GM21619 (cell line): Measurements from ENCODE around the gene CSPG4.
A peak's percentile ranks its signal among the peaks of the same experiment; 100 is the strongest.
"Not testable (repeated sequence)": the region's sequence is repeated elsewhere in the genome, so short reads cannot be mapped to it uniquely, and the experiment has no call there.

ENCODE experiments used
- ATAC-seq: cut with Tn5 transposase; IDR thresholded peaks from one replicate; pipeline ENCODE4 v1.9.1; 2021; ENCODE audit not compliant: unreplicated experiment

CSPG4 gene

GRCh38 chr15:75649848-75650247 lies 62.8 kb downstream of the CSPG4 start:
- no peak for ATAC-seq

- ATAC-seq, result no peak
These were observed 63.4 kb downstream of the CSPG4 start for GRCh38 chr15:75649045-75649761.

- no peak for ATAC-seq
These were observed 64.3 kb downstream of the CSPG4 start for GRCh38 chr15:75648156-75649000.

GRCh38 chr15:75647370-75648155 lies 65.1 kb downstream of the CSPG4 start, which contains the start of gene SNX33:
SNX33 (plus strand) TSS chr15:75647912; CDS start chr15:75649103, 1,191 bp downstream.
- ATAC-seq, result no peak

DNA sequence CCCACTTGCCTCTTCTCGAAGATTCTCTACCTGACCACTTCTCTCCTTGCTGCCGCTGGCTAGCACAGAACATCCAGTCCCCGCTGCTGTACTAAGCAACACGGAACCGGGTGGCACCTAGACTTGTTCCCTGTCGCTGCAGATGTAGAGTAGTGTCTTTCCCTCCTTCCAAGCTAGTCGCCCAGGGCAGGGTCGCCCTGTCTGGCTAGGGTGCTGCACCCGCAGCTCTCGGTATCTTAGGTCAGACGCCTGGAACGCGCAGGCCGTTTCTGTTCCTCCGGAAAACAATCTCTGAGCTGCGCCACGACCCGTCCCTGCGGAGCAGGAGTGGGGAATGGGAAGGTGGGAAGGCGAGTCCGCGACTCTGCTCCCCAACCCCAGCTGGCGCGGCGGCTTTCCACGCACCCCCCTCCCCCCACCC lies 65.7 kb downstream of the CSPG4 start:
- ATAC-seq, result no peak

DNA sequence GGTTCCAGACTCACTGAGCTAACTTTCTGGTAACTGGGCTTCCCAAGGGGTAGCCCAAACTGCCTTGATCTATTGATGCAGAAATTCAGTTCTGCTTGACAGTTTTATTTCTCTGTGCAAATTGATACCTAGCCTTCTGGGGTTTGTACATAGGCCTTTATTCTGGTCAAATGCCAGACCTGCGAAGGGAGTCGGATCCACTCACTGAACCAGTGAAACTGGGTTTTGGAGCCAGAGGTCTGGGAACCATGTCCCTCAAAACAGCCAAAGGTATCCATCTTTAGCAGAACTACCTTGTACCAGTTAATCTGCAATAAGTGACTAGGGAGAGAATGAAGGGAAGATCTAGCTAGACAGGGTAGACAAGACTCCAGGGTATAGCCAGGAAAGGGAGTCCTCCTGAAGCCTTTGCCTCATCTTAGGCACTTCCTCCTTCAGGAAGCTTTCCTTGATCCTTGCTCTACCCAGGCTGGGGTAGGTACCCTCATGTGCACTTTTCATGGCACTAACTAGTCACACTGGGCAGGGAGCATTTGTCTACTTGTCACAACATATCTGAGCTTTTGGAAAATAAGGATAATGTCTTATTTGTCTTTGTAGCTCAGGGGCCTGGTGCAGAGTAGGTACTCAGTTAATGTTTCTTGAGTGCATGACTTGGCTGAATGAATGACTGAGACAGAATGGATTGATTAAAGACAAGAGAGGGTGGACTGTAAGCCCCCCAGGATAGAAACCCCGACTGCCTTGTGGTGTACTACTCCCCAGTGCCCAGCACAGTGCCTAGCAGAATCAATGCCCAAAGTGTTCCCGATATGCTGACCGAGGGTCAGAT lies 66.3 kb downstream of the CSPG4 start:
- ATAC-seq, result no peak

DNA sequence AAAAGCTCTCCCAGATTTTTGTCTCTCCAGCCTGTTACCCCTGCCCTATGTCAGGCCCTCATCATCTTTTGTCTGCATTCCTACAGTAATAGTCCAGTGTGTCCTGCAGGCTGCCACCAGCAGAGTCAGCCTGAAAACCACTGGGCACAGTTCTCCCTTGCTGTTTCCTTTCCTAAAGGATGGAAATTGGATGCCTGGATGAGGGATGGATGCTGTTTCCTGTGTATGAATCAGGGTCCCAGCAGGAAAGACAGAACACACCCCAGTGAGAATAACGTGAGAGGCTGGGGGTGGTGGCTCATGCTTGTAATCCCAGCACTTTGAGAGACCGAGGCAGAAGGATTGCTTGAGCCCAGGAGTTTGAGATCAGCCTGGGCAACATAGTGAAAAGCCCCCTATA lies 68.3 kb downstream of the CSPG4 start:
- no peak for ATAC-seq

DNA sequence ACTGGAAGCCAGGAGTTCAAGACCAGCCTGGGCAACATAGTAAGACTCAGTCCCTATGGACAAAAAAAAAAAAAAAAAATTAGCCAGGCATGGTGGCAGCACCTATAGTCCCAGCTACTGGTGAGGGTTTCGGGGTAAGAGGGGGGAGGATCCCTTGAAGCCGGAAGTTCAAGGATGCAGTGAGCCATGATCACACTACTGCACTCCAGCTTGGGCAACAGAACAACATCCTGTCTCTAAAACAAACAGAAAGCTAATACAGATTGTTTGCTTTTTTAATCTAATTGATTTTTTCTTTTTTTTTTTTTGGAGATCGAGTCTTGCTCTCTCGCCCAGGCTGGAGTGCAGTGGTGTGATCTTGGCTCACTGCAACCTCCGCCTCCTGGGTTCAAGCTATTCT lies 71.0 kb downstream of the CSPG4 start:
- ATAC-seq, result no peak

DNA sequence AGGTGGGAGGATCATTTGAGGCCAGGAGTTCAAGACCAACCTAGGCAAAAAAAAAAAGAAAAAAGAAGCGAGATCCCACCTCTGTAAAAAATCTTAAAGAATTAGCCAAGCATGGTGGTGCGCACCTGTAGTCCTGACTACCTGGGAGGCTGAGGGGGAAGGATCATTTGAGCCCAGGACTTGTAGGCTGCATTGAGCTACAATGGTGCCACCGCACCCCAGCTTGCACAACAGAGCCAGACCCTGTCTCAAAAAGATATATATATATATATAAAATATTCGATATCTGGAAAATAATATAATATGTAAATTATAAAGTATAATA lies 71.5 kb downstream of the CSPG4 start:
- ATAC-seq, result no peak

GRCh38 chr15:75640483-75641178 lies 72.0 kb downstream of the CSPG4 start:
- ATAC-seq, result peak; percentile 27

DNA sequence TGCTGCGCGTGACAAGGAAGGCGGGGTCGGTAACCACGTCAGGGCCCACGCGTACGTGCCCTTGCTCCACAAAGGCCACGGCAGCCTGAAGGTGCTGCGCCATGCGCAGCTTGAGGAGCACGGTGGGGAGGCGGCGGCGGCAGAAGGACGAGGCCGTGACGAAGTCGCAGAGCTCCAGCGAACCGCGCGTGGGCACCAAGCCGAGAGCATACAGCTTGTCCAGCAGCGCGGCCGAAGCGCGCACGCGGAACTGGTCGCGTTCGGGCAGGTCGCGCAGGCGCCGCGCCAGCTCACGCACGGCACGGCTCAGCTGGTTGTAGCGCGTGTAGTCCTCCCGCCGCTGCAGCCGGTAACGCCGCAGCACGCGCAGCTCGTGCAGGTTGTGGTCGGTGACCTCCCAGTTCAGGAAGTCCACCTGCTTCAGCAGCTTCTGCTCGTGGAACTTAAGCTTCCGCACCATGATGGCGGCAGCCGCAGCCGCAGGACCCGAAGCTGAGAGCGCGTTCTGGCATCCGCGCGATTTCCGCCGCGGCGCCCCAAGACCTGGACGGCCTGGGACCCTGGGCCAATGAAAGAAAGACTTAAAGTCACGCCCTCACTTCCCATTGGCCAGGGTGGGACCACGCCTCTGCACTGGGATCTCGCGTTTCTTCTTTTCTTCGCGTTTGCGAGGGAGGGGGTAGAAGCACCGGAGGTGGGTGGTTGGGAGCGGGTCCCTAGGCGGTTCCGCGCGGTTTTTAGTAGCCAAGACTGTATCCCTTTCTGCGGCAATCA lies 72.8 kb downstream of the CSPG4 start, which contains the start of gene IMP3:
Gene IMP3 (minus strand): TSS at position 516 of the 774 bp plus-strand sequence. CDS start 56 bp downstream, at position 460.
- ATAC-seq, result peak; percentile 85

- ATAC-seq, result no peak
These were observed 73.4 kb downstream of the CSPG4 start for GRCh38 chr15:75639191-75639708.

GRCh38 chr15:75637245-75638009 lies 75.2 kb downstream of the CSPG4 start:
- no peak for ATAC-seq

GRCh38 chr15:75636026-75636425 lies 76.6 kb downstream of the CSPG4 start:
- ATAC-seq, result no peak

DNA sequence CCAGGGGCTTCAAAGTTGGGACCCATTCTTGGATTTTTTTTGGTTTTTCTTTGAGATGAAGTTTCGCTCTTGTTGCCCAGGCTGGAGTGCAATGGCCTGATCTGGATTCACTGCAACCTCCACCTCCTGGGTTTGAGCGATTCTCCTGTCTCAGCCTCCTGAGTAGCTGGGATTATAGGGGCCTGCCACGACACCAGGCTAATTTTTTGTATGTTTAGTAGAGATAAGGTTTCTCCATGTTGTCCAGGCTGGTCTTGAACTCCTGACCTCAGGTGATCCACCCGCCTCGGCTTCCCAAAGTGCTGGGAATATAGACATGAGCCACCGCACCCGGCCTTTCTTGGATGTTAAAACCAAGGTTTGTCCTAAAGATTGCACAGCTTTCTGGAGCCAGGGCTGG lies 78.7 kb downstream of the CSPG4 start:
- not testable (repeated sequence) for ATAC-seq

- no peak for ATAC-seq
These were observed 80.7 kb downstream of the CSPG4 start for GRCh38 chr15:75631935-75632334.

DNA sequence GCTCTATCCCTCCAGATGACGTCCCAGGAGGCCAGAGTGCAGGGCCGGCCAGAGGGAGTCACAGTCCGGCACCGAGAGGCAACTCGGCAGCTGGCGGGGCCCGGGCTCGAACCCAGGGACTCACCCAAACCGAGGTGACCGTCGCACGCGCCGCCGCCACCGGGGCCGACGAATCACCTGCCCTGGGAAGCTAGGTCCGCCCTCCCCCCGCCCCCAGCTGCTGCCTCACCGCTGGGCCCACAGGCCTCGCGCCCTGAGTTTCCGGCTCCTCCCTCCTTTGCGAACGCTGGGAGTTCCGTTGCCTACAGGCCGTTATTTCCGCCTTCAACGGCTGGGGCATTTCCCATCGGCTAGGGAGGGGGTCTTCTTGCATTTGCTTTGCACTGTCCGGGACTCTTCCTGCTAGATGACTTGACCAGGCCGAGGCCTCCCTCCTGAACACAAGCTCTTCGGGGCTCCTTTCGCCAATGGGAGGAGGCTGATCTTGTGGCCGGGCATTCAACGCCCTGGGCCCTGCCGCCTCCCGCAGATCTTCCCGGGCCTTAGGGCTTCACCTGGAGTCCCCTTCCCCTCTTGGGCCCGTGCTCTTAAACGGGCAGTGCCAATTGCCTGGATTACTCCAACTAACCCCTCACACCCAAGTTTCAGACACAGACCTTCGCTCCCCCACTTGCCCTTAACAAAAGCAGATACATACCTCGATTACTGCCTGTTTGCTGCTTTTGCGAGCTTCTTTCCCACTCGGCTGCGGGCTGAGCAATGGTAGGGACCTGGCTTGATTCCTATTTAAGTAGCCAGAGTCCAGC lies 86.9 kb downstream of the CSPG4 start, which contains the start of gene SNUPN:
Gene SNUPN (minus strand): TSS at position 184 of the 806 bp plus-strand sequence. CDS start 4,674 bp downstream, outside the sequence.
- ATAC-seq, result peak; percentile 78
